Smooth muscle cell of the brain vasculature (primary cell): ENCODE measurements around the gene LRRC36.
"Not testable (repeated sequence)": the region's sequence is repeated elsewhere in the genome, so short reads cannot be mapped to it uniquely, and the experiment has no call there.

ENCODE experiments used
- DNase-seq: peaks from one replicate; pipeline ENCODE4 v3.0.0-alpha.2; 2012; ENCODE audit warnings: low read depth, low spot score

The LRRC36 gene

DNA sequence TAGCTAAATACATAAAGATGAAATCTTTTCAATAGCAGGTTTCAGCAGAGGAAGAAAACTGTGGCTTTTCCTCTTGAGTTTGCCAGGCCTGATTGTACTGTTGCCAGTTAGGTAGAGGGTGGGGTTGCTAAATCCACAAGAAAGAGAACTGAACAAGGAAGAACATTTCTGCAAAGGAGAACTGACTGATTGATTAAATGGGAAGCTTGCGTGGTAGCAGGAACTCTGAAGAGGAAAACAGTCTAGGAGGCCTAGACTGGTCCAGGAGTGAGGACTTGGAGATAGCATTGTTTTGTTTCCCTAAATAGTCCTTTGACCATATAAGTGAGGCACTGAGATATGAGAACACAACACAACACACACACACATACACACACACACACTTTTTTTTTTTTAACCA is 18.8 kb downstream of the LRRC36 start:
- DNase-seq, result no peak

DNA sequence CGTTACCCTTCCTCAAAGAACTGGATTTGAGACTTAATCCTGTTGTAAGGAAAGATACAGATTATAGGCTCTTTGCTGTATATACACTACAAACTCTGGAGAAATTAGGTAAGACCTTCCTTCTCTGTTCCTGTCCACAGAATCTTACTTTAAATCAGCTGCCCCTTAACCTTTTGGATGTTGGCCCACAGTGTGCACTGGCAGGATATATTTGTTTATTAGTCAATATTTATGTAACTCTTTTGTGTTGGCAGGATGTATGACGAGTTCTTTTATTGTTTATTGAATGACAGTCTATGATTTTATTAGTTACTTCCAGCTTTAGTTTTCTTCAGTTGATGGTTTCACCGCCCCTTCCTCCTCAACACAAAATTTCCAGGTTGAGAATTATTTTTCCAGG is 19.7 kb downstream of the LRRC36 start:
- no peak for DNase-seq

DNA sequence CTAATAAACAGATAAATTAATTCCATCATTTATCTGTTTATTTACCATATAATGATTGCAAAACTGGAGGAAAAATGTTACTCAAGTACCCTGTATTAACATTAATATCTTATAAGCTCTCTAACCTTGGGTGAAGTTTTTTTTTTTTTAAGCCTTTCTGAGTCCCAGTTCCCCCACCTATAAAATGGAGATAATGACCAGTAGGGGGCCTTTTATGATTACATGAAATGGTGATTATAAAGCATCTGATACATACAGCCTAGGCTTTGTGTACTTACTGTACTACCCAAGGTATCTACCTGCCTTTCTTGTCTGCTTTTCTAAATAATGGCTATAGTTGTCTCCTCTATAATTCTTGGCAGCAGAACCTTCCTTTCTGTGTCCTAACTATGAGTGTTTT is 22.6 kb downstream of the LRRC36 start:
- DNase-seq, result no peak

DNA sequence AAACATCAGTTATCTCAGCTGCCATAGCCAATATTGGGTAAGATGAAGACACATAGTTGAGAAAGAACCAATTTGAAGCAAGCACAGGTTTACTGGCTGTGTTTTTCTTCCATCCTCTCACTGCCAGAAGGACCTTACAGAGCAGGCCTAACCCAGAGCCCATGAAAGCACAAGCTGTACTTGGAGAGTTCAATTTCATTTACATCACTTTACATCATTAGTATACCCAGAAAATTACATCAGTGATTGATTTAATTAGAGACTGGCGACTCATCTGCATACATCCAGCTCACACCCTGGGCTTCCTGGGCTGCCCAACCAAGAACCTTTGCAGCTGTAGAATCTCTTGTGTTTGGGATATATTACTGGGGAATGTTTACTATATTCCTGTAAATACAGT is 23.7 kb downstream of the LRRC36 start:
- no peak for DNase-seq

DNA sequence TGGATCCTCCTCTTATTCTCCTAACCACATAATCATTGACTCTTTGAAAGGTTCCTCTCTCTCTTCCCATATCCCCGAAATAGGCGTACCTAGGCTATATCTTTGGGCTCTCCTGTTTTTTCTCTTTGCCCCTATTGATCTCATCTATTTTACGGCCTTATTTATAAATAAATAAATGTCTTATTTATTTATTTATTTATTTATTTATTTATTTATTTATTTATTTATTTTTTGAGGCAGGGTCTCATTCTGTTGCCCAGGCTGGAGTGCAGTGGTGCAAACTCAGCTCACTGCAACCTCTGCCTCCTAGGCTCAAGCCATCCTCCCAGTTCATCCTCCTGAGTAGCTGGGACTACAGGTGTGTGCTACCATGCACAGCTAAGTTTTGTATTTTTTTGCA is 25.8 kb downstream of the LRRC36 start:
- DNase-seq, result not testable (repeated sequence)

DNA sequence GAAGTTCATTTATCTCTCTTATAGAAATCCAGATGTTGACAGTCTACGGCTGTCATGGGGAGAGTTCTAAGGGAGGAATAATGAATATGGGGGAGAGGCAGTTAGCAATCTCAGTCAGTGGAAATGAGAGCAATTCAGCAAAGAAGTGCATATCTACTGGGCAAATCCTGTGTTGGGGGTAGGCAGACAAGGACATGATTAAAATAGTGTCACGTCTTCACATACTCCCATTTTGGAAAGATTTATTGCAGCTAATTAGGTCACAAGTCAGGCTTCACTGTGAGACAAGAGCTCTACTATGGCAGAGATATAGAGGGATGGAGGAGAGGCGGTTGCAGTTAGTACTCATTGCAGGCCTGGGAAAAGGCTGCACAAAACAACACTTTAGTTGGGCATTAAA is 29.8 kb downstream of the LRRC36 start:
- DNase-seq, result no peak

DNA sequence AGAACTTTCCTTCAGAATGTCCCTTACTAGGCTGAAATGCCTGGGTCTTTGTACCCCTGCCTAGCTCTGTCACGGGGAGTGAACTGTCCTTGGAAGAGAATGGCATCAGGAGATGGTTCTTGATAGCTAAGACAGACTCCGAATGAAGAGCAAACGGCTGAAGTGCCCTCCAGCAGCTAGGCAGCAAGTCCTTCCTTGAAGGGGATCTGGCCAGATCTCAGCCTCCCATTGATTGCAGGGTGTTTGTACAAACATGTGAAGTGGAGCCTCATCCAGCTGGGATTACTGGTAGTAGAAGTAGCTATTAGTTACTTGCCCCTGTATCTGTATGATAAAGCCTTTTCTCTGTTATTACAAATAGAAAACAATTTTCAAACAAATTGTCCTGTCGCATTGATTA is 30.9 kb downstream of the LRRC36 start:
- DNase-seq, result no peak

DNA sequence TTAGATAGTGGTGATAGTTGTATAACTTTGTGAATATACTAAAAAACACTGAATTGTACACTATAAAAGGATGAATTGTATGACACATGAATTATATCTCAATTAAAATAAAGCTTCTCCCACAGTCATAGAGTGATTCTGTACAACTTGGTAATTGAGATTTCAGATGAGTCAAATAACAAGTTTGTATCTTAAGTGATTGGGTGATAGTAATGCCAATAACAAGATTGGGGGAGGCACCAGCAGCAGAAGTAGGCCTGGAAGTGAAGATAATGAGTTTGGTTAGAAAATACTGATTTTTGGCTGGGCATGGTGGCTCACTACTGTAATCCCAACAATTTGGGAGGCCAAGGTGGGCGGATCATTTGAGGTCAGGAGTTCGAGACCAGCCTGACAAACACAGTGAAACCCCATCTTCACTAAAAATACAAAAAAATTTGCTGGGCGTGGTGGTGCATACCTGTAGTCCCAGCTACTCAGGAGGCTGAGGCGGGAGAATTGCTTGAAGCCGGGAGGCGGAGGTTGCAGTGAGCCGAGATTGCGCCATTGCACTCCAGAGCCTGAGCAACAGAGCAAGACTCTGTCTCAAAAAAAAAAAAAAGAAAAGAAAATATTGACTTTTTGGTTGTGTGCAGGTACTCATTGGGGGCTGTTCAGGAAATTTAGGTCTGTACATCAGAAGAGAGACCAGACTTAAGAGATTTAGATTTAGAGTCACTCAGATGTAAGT is 33.1 kb downstream of the LRRC36 start:
- not testable (repeated sequence) for DNase-seq

DNA sequence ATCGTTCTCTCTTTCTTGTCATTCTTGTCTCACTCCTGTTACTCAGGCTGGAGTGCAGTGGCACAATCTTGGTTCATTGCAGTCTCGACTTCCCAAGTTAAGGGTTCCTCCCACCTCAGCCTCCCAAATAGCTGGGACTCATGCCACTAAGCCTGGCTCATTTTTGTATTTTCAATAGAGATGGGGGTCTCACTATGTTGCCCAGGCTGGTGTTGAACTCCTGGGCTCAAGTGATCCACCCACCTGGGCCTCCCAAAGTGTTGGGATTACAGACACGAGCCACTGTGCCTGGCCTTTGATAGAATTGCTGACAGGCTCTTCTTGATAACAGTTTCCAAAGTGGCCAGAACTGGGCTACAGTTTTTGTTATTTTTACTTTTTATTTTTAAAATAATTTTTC is 34.4 kb downstream of the LRRC36 start:
- DNase-seq, result no peak

DNA sequence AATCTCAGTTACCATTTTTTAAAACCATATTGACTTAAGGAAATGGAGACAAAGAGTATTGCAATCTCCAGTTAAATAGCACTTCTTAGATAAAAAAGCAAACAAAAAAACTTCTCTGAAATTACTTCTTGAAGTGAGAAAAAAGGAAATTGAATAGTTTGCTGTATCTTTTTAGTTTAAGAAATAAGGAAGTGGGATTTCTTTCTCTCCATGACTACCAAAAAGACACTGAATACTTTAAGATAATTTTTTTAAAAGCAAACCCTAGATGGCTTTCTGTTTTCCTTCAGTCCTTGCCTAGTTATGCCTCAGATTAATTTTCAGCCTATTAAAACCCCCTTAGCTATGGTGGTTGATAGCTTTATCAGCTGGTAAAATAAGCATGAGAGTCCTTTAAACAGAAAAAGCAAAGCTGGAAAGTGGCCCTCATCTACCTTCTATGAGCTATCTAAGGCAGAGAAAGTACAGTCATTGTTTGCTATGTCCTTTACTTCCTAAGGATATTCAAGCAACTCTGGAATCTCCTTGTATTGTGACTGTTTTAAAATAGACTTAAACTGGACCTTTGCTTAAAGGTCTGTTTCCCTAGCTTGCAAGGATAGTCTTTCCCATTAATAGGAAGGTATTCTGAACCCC is 38.1 kb downstream of the LRRC36 start:
- no peak for DNase-seq

DNA sequence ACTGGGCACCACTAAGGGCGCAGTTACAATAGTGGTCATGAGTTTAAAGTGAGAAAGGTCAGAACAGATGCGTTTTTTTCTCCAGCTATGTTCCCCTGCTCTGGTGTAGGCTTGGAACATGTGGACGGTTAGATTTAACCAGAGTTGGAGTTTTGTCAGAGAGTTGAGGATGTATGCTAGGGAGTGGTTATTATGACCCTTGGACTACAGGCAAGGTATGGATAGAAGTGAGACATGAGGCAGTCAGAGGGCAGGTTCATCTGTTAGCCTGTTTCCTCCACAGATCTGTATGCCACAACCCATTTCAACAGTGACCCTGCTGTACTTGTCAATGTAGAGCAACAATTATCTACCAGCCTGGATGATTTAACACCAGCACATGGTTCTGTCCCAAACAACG is 44.0 kb downstream of the LRRC36 start:
- no peak for DNase-seq

DNA sequence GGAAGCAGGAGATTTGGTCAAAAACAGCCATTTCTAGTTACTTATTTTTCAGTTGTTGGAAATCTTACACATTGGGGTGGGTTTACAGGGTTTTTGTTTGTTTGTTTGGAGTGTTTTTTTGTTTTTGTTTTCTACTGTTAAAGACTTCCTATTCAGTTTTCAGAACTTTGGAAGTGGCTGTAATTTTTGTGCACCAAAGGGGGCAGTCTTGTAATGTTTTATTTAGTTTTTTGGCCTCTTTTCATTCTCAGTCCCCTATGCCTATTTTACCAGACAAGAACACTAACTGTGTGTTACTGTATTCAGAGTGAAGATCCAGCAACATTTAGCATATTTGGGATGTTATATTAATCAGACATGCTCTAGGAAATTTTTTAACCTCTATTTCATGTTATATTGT is 46.0 kb downstream of the LRRC36 start:
- DNase-seq, result no peak

DNA sequence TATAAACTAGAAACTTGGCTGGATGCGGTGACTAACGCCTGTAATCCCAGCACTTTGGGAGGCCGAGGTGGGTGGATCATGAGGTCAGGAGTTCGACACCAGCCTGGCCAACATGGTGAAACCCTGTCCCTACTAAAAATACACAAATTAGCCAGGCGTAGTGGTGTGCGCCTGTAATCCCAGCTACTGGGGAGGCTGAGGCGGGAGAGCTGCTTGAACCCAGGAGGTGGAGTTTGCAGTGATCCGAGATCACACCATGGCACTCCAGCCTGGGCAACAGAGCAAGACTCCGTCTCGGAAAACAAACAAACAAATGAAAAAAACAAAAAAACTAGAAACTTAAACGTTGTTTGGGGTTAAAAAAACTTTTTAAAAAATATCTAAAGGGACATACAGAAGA is 49.4 kb downstream of the LRRC36 start:
- DNase-seq, result not testable (repeated sequence)

DNA sequence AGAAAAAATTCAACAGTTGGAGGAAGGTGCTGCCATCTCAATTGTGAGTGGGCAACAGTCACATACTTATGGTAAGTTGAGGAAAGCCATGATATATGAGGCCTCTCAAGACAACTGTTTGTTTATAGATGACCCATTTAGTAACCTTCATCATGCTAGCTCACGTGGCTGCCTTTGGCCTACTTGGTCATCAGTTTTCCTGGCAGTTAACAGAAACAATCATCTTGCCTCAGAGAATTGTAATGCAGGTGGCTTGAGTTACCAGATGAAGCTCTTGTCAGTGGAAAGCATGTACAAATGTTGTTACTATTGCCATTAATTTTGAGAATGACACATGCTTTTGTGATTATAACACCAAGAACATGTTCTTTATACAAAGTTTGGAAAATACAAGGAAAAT is 52.0 kb downstream of the LRRC36 start:
- DNase-seq, result no peak

DNA sequence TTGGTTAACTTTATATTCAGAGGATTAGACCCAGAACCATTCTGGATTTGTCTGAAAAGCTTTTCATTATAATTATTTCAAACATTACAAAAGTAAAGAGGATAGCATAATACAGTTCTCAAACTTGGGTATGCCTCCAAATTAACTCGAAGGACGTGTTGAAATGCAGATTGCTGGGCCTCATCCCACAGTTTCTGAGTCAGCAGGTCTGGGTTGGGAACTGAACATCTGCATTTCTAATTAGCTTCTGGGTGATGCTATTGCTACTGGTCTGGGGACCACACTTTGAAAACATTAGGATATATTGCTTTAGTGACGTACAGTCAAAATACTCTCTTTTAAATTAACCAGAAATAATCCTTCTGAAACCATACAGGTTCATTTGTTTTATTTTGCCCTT is 56.7 kb downstream of the LRRC36 start:
- DNase-seq, result no peak

DNA sequence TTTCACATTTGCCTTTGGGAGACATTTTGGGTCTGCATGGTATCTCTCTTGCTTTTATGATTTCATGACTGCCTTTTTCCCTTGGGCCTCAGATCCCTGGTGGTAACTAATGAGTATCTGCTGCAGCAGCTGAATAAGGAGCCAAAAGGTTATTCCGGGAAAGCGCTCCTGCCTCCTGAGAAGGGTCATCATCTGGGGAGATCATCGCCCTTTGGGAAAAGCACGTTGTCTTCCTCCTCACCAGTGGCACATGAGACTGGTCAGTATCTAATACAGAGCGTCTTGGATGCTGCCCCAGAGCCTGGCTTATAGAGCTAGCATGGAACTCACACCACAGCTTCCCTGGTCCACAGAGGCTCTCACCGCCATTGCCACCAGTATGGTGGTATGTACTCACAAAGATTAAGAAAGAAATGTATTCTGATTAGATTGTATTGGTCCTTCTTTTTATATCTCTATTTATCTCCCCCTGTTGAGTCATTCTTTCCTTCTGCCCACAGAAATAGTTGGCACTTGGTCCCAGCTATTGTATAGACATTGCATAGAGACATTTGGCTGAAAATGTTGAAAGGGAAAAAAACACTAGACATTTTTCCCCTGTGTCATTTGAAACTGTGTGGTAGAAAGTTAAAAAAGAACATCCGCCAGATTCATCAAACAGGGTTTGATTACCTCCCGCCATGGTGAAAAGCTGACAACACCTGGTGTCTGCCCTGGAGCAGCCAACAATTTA is 58.3 kb downstream of the LRRC36 start:
- no peak for DNase-seq

DNA sequence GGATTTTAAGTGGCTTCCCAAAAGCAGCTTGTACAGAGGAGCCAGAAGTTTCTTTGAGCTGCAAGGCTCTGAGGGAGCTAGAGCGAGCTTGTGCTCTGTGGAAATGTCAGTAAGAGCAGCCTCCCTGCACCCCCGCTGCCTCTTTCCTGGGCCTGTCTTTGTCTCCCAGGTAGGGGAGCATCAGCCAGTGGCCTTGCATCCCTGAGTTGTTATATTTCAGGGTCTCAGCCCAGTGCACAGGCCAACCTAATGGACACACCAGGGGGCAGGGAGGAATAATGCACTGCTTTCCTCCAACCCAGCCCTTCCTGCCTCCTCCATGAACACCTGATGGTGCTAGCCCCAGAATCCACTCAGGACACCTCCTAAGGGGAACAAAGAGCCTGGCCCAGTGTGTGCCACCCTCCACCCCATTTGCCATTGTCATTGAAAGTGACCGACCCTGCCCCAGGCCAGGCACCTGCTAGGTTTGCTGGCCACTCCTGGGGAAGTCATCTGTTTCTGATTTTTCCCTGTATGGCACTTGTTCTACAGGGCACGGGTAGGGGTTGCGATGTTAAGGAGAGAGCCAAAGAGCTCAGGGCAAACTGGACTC is 60.3 kb downstream of the LRRC36 start:
- no peak for DNase-seq

DNA sequence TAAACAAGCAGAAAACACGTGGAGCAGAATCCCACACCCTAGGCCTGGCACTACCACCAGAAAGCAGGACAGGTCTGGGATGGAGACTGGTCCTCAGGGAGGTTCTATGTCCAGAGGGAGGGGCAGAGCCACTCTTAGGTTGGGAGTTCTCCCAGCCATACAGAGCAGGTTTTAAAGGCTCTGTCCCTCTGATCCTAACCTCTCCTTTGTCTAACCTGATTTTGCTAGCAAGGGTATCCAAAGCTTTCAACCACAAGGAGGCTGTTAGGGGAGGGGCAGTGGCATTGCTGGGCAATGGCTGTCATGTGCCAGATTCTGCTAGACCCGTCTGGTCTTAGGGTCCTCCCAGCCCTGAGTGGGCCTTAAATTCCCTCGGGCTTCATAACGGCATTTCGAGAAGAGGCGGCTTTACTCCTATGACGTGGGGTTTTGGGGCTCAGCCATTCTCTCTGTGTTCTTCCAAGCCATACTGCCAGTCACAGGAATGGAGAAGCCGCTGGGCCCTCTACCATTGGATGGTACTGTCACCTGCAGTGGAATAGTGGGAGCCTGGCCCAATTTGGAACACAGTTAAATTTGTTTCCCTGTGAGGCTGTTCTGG is 61.0 kb downstream of the LRRC36 start:
- DNase-seq, result no peak

DNA sequence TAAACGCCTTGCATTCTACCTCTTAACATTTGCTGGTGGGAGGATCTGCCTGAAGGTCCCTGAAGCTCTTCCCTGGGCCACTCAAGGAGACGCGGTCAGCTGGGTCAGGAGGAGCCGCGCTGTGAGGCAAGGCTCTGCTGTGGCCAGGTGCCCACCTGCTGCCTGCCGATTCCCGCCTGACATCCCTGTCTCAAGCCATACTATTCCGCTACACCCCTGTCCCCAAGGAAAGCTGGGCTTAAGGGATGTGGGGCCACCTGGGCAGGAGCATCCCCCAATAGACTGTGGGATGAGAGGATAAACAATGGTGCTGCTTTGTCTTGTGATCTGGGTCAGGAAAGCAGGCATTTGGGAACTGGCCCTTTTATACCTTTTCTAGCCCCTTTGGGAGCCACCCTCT is 61.6 kb downstream of the LRRC36 start:
- DNase-seq, result no peak

DNA sequence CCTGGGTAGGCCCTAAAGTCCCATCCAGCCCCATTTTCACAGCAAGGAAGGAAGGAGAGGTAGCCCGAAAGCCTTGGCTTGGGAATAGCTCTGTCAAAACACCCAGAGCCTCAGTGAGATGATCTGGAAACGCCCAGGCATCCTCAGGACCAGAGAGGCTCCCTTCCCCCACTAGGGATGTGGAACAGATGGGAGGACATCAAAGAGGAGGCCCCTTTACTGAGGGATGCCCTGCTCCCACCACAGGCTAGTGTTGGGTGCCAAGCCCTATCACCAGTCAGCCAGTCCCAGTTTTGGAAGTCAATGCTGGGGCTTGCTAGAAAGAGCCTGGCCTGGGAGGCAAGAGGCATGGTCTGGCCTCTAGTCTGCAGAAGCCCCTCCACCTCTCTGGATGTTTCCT is 62.0 kb downstream of the LRRC36 start:
- DNase-seq, result no peak

DNA sequence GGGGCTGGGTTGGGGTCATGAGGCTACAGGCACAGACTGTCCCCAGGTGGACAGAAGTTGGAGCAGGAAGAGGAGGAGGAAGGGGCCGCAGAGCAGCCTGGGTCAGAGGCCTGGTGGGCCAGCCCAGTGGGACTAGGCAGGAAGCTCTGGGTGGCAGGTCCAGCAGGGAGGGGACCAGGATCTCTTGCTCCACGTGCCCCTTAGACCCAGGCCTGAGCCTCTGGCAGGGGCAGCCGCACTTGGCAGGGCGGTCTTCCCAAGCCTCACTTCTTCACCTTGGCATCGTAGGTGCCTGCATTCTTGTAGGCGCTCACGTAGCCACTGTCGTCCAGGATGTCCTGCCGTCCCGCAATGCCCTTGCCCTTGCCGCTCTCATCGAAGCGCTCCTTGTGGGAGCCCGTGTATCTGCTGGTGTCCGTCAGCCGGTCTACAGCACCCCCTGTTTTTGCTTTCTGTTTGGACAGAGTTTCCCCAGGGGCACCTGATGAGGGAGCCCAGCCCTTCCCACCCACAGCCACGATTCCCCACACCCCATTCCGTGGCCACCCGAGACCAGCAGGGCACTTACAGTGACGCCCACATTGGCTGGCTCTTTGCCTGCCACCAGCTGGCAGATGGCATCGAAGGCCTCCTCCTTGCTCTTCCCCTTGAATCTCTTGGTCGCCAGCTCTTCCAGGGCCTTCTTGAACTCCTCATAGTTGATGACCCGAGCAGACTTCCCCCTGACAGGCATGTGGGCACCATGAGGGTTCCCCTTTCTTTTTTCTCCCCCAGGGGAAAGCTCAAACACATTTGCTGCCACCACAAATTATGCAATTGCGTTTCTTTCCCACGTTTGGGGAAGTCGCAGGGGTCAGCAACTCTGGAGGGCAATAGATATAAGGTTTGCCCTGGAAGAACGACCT is 63.5 kb downstream of the LRRC36 start:
- DNase-seq, result no peak
